Osteoblast (primary cell): ENCODE results near the gene CCNJ. TPM values are rescaled to one million over a fixed set of nuclear protein-coding genes. Genes with fewer than 3 reads are reported as not detected.

Source experiments
- DNase-seq: peaks from one replicate; pipeline ENCODE4 v3.0.0; 2011; ENCODE audit warnings: low spot score, mixed read lengths; ENCODE audit not compliant: insufficient read length; ENCODE audit errors: missing footprints
- H2AFZ ChIP-seq: 2 replicates; pipeline ENCODE4 v1.6.0; 2011; ENCODE audit warnings: mild to moderate bottlenecking, low read length
- H3K27ac ChIP-seq: 2 replicates; pipeline ENCODE4 v1.5.1; 2011; ENCODE audit warnings: mild to moderate bottlenecking, low read depth, low read length, moderate library complexity
- H3K27me3 ChIP-seq: 2 replicates; pipeline ENCODE4 v1.6.0; 2012; ENCODE audit warnings: mild to moderate bottlenecking, control low read depth, inconsistent platforms, low read length, moderate library complexity; ENCODE audit not compliant: insufficient read depth
- H3K36me3 ChIP-seq: 2 replicates; pipeline ENCODE4 v1.5.1; 2011; ENCODE audit warnings: mild to moderate bottlenecking, low read length, control low read depth, moderate library complexity; ENCODE audit not compliant: insufficient read depth
- H3K4me1 ChIP-seq: 2 replicates; pipeline ENCODE4 v1.5.1; 2011; ENCODE audit warnings: mild to moderate bottlenecking, low read length, control low read depth, moderate library complexity; ENCODE audit not compliant: insufficient read depth
- H3K4me2 ChIP-seq: 2 replicates; pipeline ENCODE4 v1.6.0; 2011; ENCODE audit warnings: mild to moderate bottlenecking, low read length; ENCODE audit not compliant: insufficient read depth
- H3K4me3 ChIP-seq: fragments of 200-600 bp; sonication (generic); 3 replicates; pipeline ENCODE4 v1.5.1; 2012; ENCODE audit warnings: mild to moderate bottlenecking, low read length, inconsistent platforms; ENCODE audit not compliant: insufficient read depth
- H3K79me2 ChIP-seq: 2 replicates; pipeline ENCODE4 v1.6.0; 2012; ENCODE audit warnings: mild to moderate bottlenecking, low read length, control low read depth, inconsistent platforms; ENCODE audit not compliant: insufficient read depth
- H3K9me3 ChIP-seq: 2 replicates; pipeline ENCODE4 v1.5.1; 2011; ENCODE audit warnings: low read depth, low read length, control low read depth
- H4K20me1 ChIP-seq: 2 replicates; pipeline ENCODE4 v1.6.0; 2012; ENCODE audit warnings: mild to moderate bottlenecking, low read length, control low read depth; ENCODE audit not compliant: insufficient read depth
- total RNA-seq: library from RNA; depleted of rRNA; stranded (reverse); fragments of >200 nt; gene quantifications from 2 replicates; pipeline ENCODE4 v1.2.3, GENCODE V29; 2012
- TF ChIP-seq, protein P1 (sequence below): IDR thresholded peaks from 2 replicates; pipeline ENCODE4 v1.5.1; 2011; ENCODE audit warnings: mild to moderate bottlenecking, low read depth, low read length, moderate library complexity; ENCODE audit errors: extremely low read depth

Gene CCNJ
- total RNA-seq, 1 donor, result 5.8 TPM

DNA sequence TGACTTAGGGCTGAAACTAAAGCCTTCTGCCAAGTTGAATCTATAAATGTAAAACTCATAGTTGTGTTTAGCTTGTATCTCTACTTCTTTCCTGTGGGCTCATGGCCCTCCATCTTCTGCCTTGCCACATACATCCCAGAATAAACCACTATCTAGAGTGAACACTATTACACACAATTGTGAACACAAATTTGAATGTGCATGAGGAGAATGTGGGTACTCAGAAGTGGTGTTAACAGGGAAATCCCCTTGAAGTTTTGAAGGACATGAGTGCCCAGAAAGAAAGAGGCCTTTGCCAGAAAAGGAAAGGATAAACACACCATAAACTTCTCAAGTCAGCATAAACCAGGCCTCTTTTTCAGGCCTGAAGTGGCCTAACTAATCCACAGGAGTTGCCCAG, 20.2 kb upstream of the CCNJ start:
- no peaks in the 10 kb centered on the region for H3K27me3 ChIP-seq
- TF ChIP-seq, protein P1, sequence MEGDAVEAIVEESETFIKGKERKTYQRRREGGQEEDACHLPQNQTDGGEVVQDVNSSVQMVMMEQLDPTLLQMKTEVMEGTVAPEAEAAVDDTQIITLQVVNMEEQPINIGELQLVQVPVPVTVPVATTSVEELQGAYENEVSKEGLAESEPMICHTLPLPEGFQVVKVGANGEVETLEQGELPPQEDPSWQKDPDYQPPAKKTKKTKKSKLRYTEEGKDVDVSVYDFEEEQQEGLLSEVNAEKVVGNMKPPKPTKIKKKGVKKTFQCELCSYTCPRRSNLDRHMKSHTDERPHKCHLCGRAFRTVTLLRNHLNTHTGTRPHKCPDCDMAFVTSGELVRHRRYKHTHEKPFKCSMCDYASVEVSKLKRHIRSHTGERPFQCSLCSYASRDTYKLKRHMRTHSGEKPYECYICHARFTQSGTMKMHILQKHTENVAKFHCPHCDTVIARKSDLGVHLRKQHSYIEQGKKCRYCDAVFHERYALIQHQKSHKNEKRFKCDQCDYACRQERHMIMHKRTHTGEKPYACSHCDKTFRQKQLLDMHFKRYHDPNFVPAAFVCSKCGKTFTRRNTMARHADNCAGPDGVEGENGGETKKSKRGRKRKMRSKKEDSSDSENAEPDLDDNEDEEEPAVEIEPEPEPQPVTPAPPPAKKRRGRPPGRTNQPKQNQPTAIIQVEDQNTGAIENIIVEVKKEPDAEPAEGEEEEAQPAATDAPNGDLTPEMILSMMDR, result no peak
- H3K79me2 ChIP-seq, result no peaks in the 10 kb centered on the region
- H3K4me3 ChIP-seq, result no peak overlapping the region
- H3K27ac ChIP-seq, result no peak overlapping the region
- no peaks in the 10 kb centered on the region for H3K36me3 ChIP-seq
- no peak for DNase-seq
- no peaks in the 10 kb centered on the region for H3K4me1 ChIP-seq
- H4K20me1 ChIP-seq, result no peaks in the 10 kb centered on the region
- H3K4me2 ChIP-seq, result no peak overlapping the region
- H2AFZ ChIP-seq, result no peak overlapping the region
- H3K9me3 ChIP-seq, result no peaks in the 10 kb centered on the region

DNA sequence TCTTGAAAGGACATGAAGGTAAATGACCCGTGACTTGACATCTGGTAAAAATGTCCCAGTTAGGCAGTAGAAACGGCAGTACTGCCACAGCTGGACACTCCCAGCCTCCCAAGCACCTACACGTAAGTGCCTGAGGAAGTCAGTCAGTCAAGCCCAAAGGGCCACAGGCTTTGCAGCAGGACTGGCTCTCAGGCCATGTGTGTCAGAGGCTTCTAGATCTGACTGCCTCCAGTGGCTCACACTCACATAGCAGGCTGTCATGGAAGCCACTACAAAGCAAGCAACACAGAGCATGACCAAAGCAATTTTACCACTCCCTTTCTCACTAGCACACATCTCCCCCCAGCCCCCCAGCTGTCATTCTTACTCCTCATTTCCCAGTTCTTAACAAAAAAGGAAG, 17.8 kb upstream of the CCNJ start:
- Histone ChIP-seq H3K27me3 (no peaks in the 10 kb centered on the region), H4K20me1 (no peaks in the 10 kb centered on the region), H3K4me3 (no peak overlapping the region), H3K27ac (no peak overlapping the region), H3K36me3 (no peaks in the 10 kb centered on the region), H2AFZ (no peak overlapping the region), H3K79me2 (no peaks in the 10 kb centered on the region), H3K9me3 (no peaks in the 10 kb centered on the region), H3K4me2 (no peak overlapping the region), H3K4me1 (no peaks in the 10 kb centered on the region)
- TF ChIP-seq, protein P1, result peak; percentile 28
- no peak for DNase-seq

DNA sequence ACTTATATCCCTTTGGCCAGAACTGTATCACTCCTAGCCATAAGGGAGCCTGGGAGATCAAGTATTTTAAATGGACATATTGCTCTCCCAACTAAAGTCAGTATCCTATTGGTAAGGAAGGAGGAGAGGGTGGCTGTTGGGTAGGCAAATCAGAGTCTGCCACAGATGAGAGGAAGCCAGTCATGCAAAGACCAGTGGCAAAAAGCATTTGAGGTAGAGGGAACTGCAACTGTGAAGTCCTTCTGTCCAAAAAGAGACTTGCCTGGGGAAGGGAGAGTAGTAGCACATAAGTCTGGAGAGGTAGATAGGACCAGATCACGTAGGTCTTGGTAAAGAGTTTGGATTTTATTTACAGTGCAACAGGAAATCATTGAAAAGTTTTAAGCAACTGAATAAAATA, 8.8 kb upstream of the CCNJ start:
- TF ChIP-seq, protein P1, result no peak
- DNase-seq, result no peak
- H3K27ac ChIP-seq, result no peak overlapping the region
- peaks cover 4% of the 10 kb centered on the region for H3K27me3 ChIP-seq
- no peak overlapping the region for H2AFZ ChIP-seq
- H3K9me3 ChIP-seq, result no peaks in the 10 kb centered on the region
- H3K4me3 ChIP-seq, result no peak overlapping the region
- no peaks in the 10 kb centered on the region for H3K4me1 ChIP-seq
- no peak overlapping the region for H3K4me2 ChIP-seq
- H4K20me1 ChIP-seq, result no peaks in the 10 kb centered on the region
- H3K79me2 ChIP-seq, result no peaks in the 10 kb centered on the region
- H3K36me3 ChIP-seq, result no peaks in the 10 kb centered on the region

DNA sequence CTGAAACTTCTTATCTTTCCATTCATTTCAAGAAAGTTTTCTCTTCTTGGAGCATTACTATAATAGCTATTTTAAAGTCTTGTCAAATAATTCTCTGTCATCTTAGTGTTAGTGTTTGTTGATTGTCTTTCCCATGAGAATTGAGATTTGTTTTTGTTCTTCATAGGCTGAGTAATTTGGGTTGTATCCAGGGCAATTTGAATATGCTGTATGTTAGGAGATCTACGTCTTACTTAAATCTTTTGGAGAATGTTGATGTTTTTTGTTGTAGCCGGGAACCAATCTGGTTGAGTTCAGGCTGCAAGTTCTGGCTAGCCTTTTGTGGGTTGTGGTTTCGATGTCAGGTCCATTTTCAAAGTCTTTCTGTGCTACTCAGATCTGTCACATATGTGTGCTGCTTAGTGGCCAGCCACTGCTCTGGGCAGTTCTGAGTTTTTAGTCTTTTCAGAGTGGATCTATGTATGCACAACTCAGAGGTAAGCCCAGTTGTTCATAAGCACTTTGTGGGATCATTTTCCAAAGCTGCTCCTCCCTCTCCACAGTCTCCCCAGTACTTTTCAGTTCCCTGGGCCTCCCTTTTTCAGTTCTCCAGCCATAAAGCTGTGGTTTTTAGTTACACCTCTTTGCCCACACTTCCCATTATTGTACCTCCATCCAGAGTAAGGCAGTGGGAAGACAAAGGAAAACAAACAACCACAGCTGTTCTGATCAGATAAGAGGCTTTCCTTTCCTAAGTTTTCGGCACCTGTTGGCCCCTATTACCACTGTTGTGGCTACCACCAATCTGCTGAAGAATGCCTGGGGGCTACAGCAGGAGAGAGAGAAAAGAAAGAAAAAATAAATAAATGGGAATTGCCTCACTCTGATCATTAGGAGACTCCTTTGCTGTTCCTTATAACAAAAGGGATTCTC, 4.7 kb upstream of the CCNJ start:
- H2AFZ ChIP-seq, result no peak overlapping the region
- no peaks in the 10 kb centered on the region for H4K20me1 ChIP-seq
- H3K36me3 ChIP-seq, result no peaks in the 10 kb centered on the region
- H3K4me1 ChIP-seq, result peaks cover 6% of the 10 kb centered on the region
- H3K4me3 ChIP-seq, result no peak overlapping the region
- H3K79me2 ChIP-seq, result peaks cover 5% of the 10 kb centered on the region
- no peak overlapping the region for H3K27ac ChIP-seq
- H3K27me3 ChIP-seq, result no peaks in the 10 kb centered on the region
- DNase-seq, result peak; percentile 10
- no peak overlapping the region for H3K4me2 ChIP-seq
- no peaks in the 10 kb centered on the region for H3K9me3 ChIP-seq
- TF ChIP-seq, protein P1, result no peak
